IMR-90 (cell line): ENCODE measurements around the gene CITED4. TPM values are rescaled to one million over a fixed set of nuclear protein-coding genes. Genes with fewer than 3 reads are reported as not detected.

Experiments
- ATAC-seq: fragments of 200-7000 bp; cut with Tn5 transposase; 2 replicates; pipeline ENCODE4 v1.9.1; 2020; ENCODE audit warnings: low read depth, mild to moderate bottlenecking, moderate library complexity
- BruUV-seq: library from RNA; stranded (reverse); fragments of 400-500 nt; replicated peaks from 2 replicates; lab custom pipeline; 2021; lab: Mats Ljungman, UMichigan
- CTCF ChIA-PET: fragments of 300-600 bp; formaldehyde crosslinking; extraction: SDS; loops from one replicate; lab custom pipeline; 2021; ENCODE audit warnings: antibody characterized with exemption; lab: Yijun Ruan, JAX
- POLR2A ChIA-PET: fragments of 300-600 bp; sonication (Branson Sonifier 250); formaldehyde crosslinking; loops from one replicate; lab custom pipeline; 2022; ENCODE audit warnings: antibody characterized with exemption; ENCODE audit not compliant: unreplicated experiment; lab: Charles Lee
- DNase-seq: peaks from one replicate; pipeline ENCODE4 v3.0.0; 2013
- H2AFZ ChIP-seq: replicated peaks from 2 replicates; pipeline ENCODE3; 2013; ENCODE audit warnings: low read length, mild to moderate bottlenecking; ENCODE audit not compliant: poor library complexity
- H2AK5ac ChIP-seq: 2 replicates; pipeline ENCODE4 v1.6.1; 2013; ENCODE audit warnings: low read depth, low read length, inconsistent platforms
- H2AK9ac ChIP-seq: replicated peaks from 2 replicates; pipeline ENCODE3; 2013; ENCODE audit warnings: mild to moderate bottlenecking, low read depth, low read length, moderate library complexity; ENCODE audit not compliant: poor library complexity
- H2BK120ac ChIP-seq: 2 replicates; pipeline ENCODE4 v1.6.1; 2013; ENCODE audit warnings: low read depth, low read length, inconsistent platforms
- H2BK15ac ChIP-seq: 3 replicates; pipeline ENCODE4 v1.6.1; 2013; ENCODE audit warnings: low read depth, low read length, inconsistent platforms
- H2BK20ac ChIP-seq: 2 replicates; pipeline ENCODE4 v1.6.1; 2013; ENCODE audit warnings: low read depth, mild to moderate bottlenecking, inconsistent platforms, low read length, moderate library complexity
- H2BK5ac ChIP-seq: 2 replicates; pipeline ENCODE4 v1.6.1; 2013; ENCODE audit warnings: mild to moderate bottlenecking, low read depth, low read length, inconsistent platforms; ENCODE audit not compliant: poor library complexity, severe bottlenecking
- H3K14ac ChIP-seq: replicated peaks from 2 replicates; pipeline ENCODE4 v1.6.1; 2013; ENCODE audit warnings: low read depth, low read length, inconsistent platforms
- H3K18ac ChIP-seq: 2 replicates; pipeline ENCODE4 v1.6.1; 2013; ENCODE audit warnings: low read depth, low read length, control low read depth
- H3K23ac ChIP-seq: 2 replicates; pipeline ENCODE4 v1.6.1; 2013; ENCODE audit warnings: low read depth, low read length, inconsistent platforms
- H3K27ac ChIP-seq: 2 replicates; pipeline ENCODE4 v1.5.1; 2013; ENCODE audit warnings: mild to moderate bottlenecking, control low read depth, low read length; ENCODE audit not compliant: insufficient read depth
- H3K27me3 ChIP-seq: 2 replicates; pipeline ENCODE4 v1.6.1; 2013; ENCODE audit warnings: low read length; ENCODE audit not compliant: control insufficient read depth, insufficient read depth
- H3K36me3 ChIP-seq: 2 replicates; pipeline ENCODE4 v1.6.1; 2013; ENCODE audit warnings: low read length, mixed read lengths; ENCODE audit not compliant: control insufficient read depth, insufficient read depth
- H3K4ac ChIP-seq: 2 replicates; pipeline ENCODE4 v1.6.1; 2013; ENCODE audit warnings: low read depth, low read length, inconsistent platforms
- H3K4me1 ChIP-seq: 2 replicates; pipeline ENCODE4 v1.6.1; 2013; ENCODE audit warnings: low read length, mixed read lengths; ENCODE audit not compliant: control insufficient read depth, insufficient read depth
- H3K4me2 ChIP-seq: 2 replicates; pipeline ENCODE4 v1.6.1; 2013; ENCODE audit warnings: low read depth, mild to moderate bottlenecking, control low read depth, low read length, moderate library complexity
- H3K4me3 ChIP-seq: 2 replicates; pipeline ENCODE4 v1.5.1; 2013; ENCODE audit warnings: low read depth, mild to moderate bottlenecking, control low read depth, low read length, moderate library complexity; ENCODE audit not compliant: insufficient read depth
- H3K56ac ChIP-seq: 2 replicates; pipeline ENCODE4 v1.6.1; 2013; ENCODE audit warnings: low read length, inconsistent platforms; ENCODE audit not compliant: insufficient read depth; ENCODE audit errors: extremely low read depth
- H3K79me1 ChIP-seq, 2 experiments: 2 replicates each; pipeline ENCODE4 v1.6.1; 2013; ENCODE audit warnings: low read length in 2 of 2, inconsistent platforms in 1 of 2, low read depth in 1 of 2
- H3K9ac ChIP-seq: 2 replicates; pipeline ENCODE4 v1.6.1; 2013; ENCODE audit warnings: low read depth, low read length, control low read depth
- H3K9me1 ChIP-seq: 2 replicates; pipeline ENCODE4 v1.6.1; 2013; ENCODE audit warnings: low read length, inconsistent platforms; ENCODE audit not compliant: insufficient read depth
- H3K9me3 ChIP-seq: 2 replicates; pipeline ENCODE4 v1.6.1; 2013; ENCODE audit warnings: low read length; ENCODE audit not compliant: control insufficient read depth, insufficient read depth
- H4K20me1 ChIP-seq: 2 replicates; pipeline ENCODE4 v1.6.1; 2013; ENCODE audit warnings: low read length, inconsistent platforms; ENCODE audit not compliant: insufficient read depth
- H4K5ac ChIP-seq: 2 replicates; pipeline ENCODE4 v1.6.1; 2013; ENCODE audit warnings: mild to moderate bottlenecking, low read depth, low read length, control low read depth
- H4K8ac ChIP-seq, 2 experiments: 2 replicates each; pipeline ENCODE4 v1.6.1; 2013; ENCODE audit warnings: low read depth in 2 of 2, low read length in 2 of 2, control low read depth in 1 of 2, inconsistent platforms in 1 of 2
- H4K91ac ChIP-seq: 2 replicates; pipeline ENCODE4 v1.6.1; 2013; ENCODE audit warnings: low read depth, low read length, inconsistent platforms; ENCODE audit not compliant: insufficient read depth
- CEBPB ChIP-seq: IDR thresholded peaks from 2 replicates; pipeline ENCODE4 v1.6.1; 2012; ENCODE audit warnings: low read depth, low read length, improper control_type of control experiment
- FOS ChIP-seq: fragments of 150-350 bp; IDR thresholded peaks from 2 replicates; pipeline ENCODE4 v1.6.1; 2016; ENCODE audit warnings: low read depth, low read length
- MAFK ChIP-seq: IDR thresholded peaks from 2 replicates; pipeline ENCODE4 v1.6.1; 2012; ENCODE audit warnings: low read depth, low read length, improper control_type of control experiment
- MXI1 ChIP-seq: IDR thresholded peaks from 2 replicates; pipeline ENCODE4 v1.6.1; 2012; ENCODE audit warnings: low read depth, mild to moderate bottlenecking, low read length, moderate library complexity, borderline replicate concordance
- POLR2A ChIP-seq: IDR thresholded peaks from 2 replicates; pipeline ENCODE4 v1.6.1; 2012; ENCODE audit warnings: mild to moderate bottlenecking, low read depth, low read length
- WGBS, 2 experiments: methylation state at CpG; one replicate each; pipeline versions ENCODE4 v1.1.5 to v1.1.7; 2013; ENCODE audit warnings: missing lambda C conversion rate in 2 of 2; ENCODE audit not compliant: insufficient read length in 1 of 2; ENCODE audit errors: extremely low coverage in 2 of 2; 5-methylcytosine and 5-hydroxymethylcytosine counted together
- dilution Hi-C: fragments of 300-500 bp; cut with HindIII; formaldehyde crosslinking; loops from one replicate; pipeline ENCODE4 v1.14.3; 2018; ENCODE audit warnings: low sequenced_read_pairs; ENCODE audit not compliant: unreplicated experiment
- in situ Hi-C: fragments of 300-500 bp; cut with MboI; formaldehyde crosslinking; loops from 3 replicates; pipeline ENCODE4 v1.14.3; 2019; ENCODE audit warnings: low sequenced_read_pairs, inconsistent platforms, mixed read lengths
- intact Hi-C: fragments of 100-400 bp; cut with micrococcal nuclease; formaldehyde crosslinking; loops from 2 replicates; pipeline ENCODE4 v1.10.0; 2022
- polyA plus RNA-seq, 3 experiments: library from polyadenylated mRNA; depleted of rRNA; stranded (reverse); fragments of >200 nt; gene quantifications; 2 replicates each; pipeline ENCODE4 v1.2.3, GENCODE V29; 2012; ENCODE audit warnings: low replicate concordance in 1 of 3
- total RNA-seq: library from RNA; depleted of rRNA; stranded (reverse); fragments of >200 nt; gene quantifications from 2 replicates; pipeline ENCODE4 v1.2.3, GENCODE V29; 2012

The CITED4 gene
- total and polyA plus RNA-seq, 2 of the 4 experiments (the other 2 are of a cell fraction), result under 0.01 to 1.6 TPM

GRCh38 chr1:40906781-40907400 lies 44.7 kb upstream of the CITED4 start:
- no peak for ATAC-seq
- Histone ChIP-seq H3K4ac (no peak overlapping the region), H2AFZ (no peak overlapping the region), H3K9ac (no peak overlapping the region), H2BK15ac (no peak overlapping the region), H2AK9ac (no peak overlapping the region), H3K4me1 (peaks cover 5% of the 10 kb centered on the region), H4K91ac (no peak overlapping the region), H3K27me3 (no peaks in the 10 kb centered on the region), H3K36me3 (no peaks in the 10 kb centered on the region), H3K79me1 (no peaks in the 10 kb centered on the region), H4K8ac (no peak overlapping the region), H3K4me3 (no peak overlapping the region), H2BK120ac (no peak overlapping the region), H3K14ac (no peak overlapping the region), H3K56ac (no peak overlapping the region), H4K5ac (no peak overlapping the region), H2AK5ac (no peak overlapping the region), H3K23ac (no peak overlapping the region), H4K20me1 (no peaks in the 10 kb centered on the region), H3K9me1 (peaks cover 4% of the 10 kb centered on the region), H3K18ac (no peak overlapping the region), H3K4me2 (no peak overlapping the region), H2BK20ac (no peak overlapping the region), H2BK5ac (no peak overlapping the region), H3K27ac (no peak overlapping the region), H3K9me3 (no peaks in the 10 kb centered on the region)
- dilution Hi-C loops (no loop called here), intact Hi-C loops (no loop called here), in situ Hi-C loops (no loop called here)
- WGBS, 2 experiments, result no CpG with 5 or more reads among the region's 3 CpGs
- CTCF ChIA-PET, result interaction anchor here (0.7 kb wide), 1 partner anchor 43 kb away, joined by 3 read pairs; no protein-coding TSS in a partner anchor
- no peak for DNase-seq
- TF ChIP-seq CEBPB (peak; percentile 57; the same call in 1 of the 2 replicates), FOS (no peak), POLR2A (no peak), MXI1 (no peak), MAFK (no peak)
- POLR2A ChIA-PET, result no interaction called here
- no TSS peak for BruUV-seq
